Measurements from ENCODE around the gene OR13H1. TPM values are rescaled to one million over a fixed set of nuclear protein-coding genes. Genes with fewer than 3 reads are reported as not detected.

The OR13H1 gene, protein sequence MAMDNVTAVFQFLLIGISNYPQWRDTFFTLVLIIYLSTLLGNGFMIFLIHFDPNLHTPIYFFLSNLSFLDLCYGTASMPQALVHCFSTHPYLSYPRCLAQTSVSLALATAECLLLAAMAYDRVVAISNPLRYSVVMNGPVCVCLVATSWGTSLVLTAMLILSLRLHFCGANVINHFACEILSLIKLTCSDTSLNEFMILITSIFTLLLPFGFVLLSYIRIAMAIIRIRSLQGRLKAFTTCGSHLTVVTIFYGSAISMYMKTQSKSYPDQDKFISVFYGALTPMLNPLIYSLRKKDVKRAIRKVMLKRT
- not detected for polyA plus RNA-seq (2012; ENCODE audit: insufficient read length, low read depth)

DNA sequence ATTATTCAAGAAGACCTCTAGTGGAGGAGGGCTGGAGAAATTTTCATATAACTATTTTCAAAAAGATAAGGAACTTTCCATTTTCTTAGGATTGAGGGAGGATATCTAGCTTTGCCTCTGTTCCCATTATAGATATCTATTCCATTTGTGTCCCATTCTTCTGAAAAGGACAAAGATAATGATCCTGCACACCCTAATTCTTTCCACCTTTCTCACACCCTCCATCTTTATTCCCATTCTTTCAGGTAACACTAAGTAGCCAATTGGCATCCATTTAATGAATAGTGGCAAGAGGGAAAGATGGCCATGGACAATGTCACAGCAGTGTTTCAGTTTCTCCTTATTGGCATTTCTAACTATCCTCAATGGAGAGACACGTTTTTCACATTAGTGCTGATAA is at the start of gene OR13H1:
TSS of gene OR13H1 (plus strand) at position 301 of the 400 bp plus-strand sequence. CDS start at position 301, 0 bp downstream.
- TF ChIP-seq POLR2AphosphoS5 (IDR thresholded peaks at IDR 0.05; ENCODE audit: low read depth, low read length), result no peak
- TF ChIP-seq, protein P1, sequence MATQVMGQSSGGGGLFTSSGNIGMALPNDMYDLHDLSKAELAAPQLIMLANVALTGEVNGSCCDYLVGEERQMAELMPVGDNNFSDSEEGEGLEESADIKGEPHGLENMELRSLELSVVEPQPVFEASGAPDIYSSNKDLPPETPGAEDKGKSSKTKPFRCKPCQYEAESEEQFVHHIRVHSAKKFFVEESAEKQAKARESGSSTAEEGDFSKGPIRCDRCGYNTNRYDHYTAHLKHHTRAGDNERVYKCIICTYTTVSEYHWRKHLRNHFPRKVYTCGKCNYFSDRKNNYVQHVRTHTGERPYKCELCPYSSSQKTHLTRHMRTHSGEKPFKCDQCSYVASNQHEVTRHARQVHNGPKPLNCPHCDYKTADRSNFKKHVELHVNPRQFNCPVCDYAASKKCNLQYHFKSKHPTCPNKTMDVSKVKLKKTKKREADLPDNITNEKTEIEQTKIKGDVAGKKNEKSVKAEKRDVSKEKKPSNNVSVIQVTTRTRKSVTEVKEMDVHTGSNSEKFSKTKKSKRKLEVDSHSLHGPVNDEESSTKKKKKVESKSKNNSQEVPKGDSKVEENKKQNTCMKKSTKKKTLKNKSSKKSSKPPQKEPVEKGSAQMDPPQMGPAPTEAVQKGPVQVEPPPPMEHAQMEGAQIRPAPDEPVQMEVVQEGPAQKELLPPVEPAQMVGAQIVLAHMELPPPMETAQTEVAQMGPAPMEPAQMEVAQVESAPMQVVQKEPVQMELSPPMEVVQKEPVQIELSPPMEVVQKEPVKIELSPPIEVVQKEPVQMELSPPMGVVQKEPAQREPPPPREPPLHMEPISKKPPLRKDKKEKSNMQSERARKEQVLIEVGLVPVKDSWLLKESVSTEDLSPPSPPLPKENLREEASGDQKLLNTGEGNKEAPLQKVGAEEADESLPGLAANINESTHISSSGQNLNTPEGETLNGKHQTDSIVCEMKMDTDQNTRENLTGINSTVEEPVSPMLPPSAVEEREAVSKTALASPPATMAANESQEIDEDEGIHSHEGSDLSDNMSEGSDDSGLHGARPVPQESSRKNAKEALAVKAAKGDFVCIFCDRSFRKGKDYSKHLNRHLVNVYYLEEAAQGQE (IDR thresholded peaks at IDR 0.05; ENCODE audit: insufficient read depth in 1 of 2, low read depth in 2 of 2, low read length in 2 of 2), result no peak

DNA sequence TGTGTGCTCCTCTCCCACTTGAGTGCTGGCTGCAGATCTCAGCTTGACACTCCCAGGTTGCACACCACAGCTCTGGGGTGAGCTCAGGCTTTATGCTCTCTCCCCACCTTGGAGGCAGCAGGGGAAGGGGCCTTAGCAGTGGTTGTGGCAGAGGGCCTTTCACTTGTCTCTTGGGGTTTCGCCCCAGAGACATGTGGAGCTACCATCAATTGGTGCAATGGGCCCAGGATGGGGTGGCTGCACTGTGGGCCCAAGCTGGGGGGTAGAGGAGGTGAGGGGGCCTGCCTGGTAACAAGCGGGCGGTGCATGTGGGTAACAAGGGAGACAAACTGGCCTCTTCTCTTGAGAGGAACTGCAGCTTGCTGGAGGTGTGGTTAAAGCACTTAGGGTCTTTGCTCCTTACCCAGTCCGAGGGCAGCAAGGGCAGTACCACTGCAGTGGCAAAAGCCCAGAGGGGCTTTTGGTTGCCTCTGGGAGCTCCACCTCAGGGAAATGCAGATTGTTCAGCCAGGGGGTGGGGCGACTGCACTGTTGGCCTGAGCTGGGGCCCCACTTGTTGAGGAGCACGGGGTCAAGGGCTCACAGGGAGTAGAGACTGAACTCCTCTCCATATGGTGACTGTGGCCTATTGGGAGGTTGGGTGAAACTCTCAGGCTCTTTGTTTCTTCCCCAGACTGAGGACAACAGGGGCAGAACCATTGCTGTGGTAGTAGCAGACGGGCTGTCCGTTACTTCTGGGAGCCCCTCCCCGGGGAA is 30.5 kb upstream of the OR13H1 start:
- TF ChIP-seq, protein P1 (IDR thresholded peaks at IDR 0.05; ENCODE audit: insufficient read depth in 1 of 2, low read depth in 2 of 2, low read length in 2 of 2), result no peak
- TF ChIP-seq TAF1 (IDR thresholded peaks at IDR 0.05; ENCODE audit: borderline replicate concordance, insufficient read depth, low read length) (no peak), POLR2AphosphoS5 (IDR thresholded peaks at IDR 0.05; ENCODE audit: low read depth, low read length) (no peak), SIN3A (IDR thresholded peaks at IDR 0.05; ENCODE audit: borderline replicate concordance, insufficient read depth, low read length) (no peak)

DNA sequence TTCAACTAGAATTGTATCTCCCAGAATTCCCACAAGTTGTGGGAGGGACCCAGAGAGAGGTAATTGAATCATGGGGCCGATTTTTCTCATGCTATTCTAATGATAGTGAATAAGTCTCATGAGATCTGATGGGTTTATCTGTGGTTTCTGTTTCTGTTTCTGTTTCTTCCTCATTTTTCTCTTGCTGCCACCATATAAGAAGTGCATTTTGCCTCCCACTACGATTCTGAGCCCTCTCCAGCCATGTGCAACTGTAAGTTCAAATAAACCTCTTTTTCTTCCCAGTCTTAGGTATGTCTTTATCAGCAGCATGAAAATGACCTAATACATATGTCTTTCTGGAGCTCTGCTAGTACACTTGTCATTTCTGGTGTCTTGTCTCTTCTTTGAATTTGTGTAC is 22.1 kb upstream of the OR13H1 start:
- TF ChIP-seq, protein P1 (IDR thresholded peaks at IDR 0.05; ENCODE audit: insufficient read depth in 1 of 2, low read depth in 2 of 2, low read length in 2 of 2), result no peak
- TF ChIP-seq POLR2AphosphoS5 (IDR thresholded peaks at IDR 0.05; ENCODE audit: low read depth, low read length) (no peak), SIN3A (IDR thresholded peaks at IDR 0.05; ENCODE audit: borderline replicate concordance, insufficient read depth, low read length) (no peak), TAF1 (IDR thresholded peaks at IDR 0.05; ENCODE audit: borderline replicate concordance, insufficient read depth, low read length) (no peak), FOXP2 (optimal IDR thresholded peaks at IDR 0.05; ENCODE audit: borderline replicate concordance, extremely low read depth, extremely low read length, insufficient read depth) (no peak)

DNA sequence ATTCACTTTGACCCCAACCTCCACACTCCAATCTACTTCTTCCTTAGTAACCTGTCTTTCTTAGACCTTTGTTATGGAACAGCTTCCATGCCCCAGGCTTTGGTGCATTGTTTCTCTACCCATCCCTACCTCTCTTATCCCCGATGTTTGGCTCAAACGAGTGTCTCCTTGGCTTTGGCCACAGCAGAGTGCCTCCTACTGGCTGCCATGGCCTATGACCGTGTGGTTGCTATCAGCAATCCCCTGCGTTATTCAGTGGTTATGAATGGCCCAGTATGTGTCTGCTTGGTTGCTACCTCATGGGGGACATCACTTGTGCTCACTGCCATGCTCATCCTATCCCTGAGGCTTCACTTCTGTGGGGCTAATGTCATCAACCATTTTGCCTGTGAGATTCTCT is 344 bp downstream of the OR13H1 start:
- TF ChIP-seq, protein P1 (IDR thresholded peaks at IDR 0.05; ENCODE audit: insufficient read depth in 1 of 2, low read depth in 2 of 2, low read length in 2 of 2), result no peak
- no peak for TF ChIP-seq FOXP2 (optimal IDR thresholded peaks at IDR 0.05; ENCODE audit: borderline replicate concordance, extremely low read depth, extremely low read length, insufficient read depth)

Measured in PFSK-1 (cell line).